ENCODE data around the gene LRG1. TPM values are rescaled to one million over a fixed set of nuclear protein-coding genes. Genes with fewer than 3 reads are reported as not detected.

LRG1 gene
- total RNA-seq, 1 donor from 2014 or later = not detected

GRCh38 chr19:4498694-4499093, 41.1 kb downstream of the LRG1 start:
- H3K36me3 ChIP-seq = no peaks in the 10 kb centered on the region
- no peaks in the 10 kb centered on the region for H3K9me3 ChIP-seq (ENCODE audit: low read depth)
- no peaks in the 10 kb centered on the region for H3F3A ChIP-seq (ENCODE audit: low read depth)
- Mint-ChIP-seq H3K9me3 (no peaks in the 10 kb centered on the region), H3K36me3 (peaks cover 2% of the 10 kb centered on the region), H3K27me3 (ENCODE audit: insufficient read depth, low read depth) (peaks cover 8% of the 10 kb centered on the region), H3K4me1 (no peaks in the 10 kb centered on the region), H3K27ac (no peak overlapping the region), H3K4me3 (no peak overlapping the region)
- no peaks in the 10 kb centered on the region for H3K27me3 ChIP-seq
- TF ChIP-seq EZH2phosphoT487 (IDR thresholded peaks at IDR 0.05) (no peak), CTCF (IDR thresholded peaks at IDR 0.05) (no peak), EZH2 (IDR thresholded peaks at IDR 0.05) (no peak)
- peaks cover 10% of the 10 kb centered on the region for H3K4me1 ChIP-seq
- no peak overlapping the region for H3K27ac ChIP-seq
- H3K4me3 ChIP-seq = no peak overlapping the region
- peaks cover 12% of the 10 kb centered on the region for H4K20me1 ChIP-seq (ENCODE audit: low read depth)
- no peak for DNase-seq (ENCODE audit: low spot score)
- no peak overlapping the region for H3K9ac ChIP-seq
- H3K79me2 ChIP-seq (ENCODE audit: low read depth) = no peaks in the 10 kb centered on the region
- H3K4me2 ChIP-seq = no peak overlapping the region
- H2AFZ ChIP-seq (replicated peaks) = no peak overlapping the region

GRCh38 chr19:4497770-4498389, 42.0 kb downstream of the LRG1 start:
- DNase-seq (ENCODE audit: low spot score) = no peak
- Mint-ChIP-seq H3K4me3 (no peak overlapping the region), H3K4me1 (no peaks in the 10 kb centered on the region), H3K36me3 (peaks cover 2% of the 10 kb centered on the region), H3K9me3 (no peaks in the 10 kb centered on the region), H3K27me3 (ENCODE audit: insufficient read depth, low read depth) (peaks cover 7% of the 10 kb centered on the region), H3K27ac (no peak overlapping the region)
- Histone ChIP-seq H3K9ac (no peak overlapping the region), H3K4me2 (no peak overlapping the region), H3K27ac (no peak overlapping the region), H3K4me1 (peaks cover 2% of the 10 kb centered on the region), H3K36me3 (no peaks in the 10 kb centered on the region), H3K79me2 (ENCODE audit: low read depth) (no peaks in the 10 kb centered on the region), H2AFZ (replicated peaks) (no peak overlapping the region), H3K4me3 (no peak overlapping the region), H3F3A (ENCODE audit: low read depth) (no peaks in the 10 kb centered on the region), H4K20me1 (ENCODE audit: low read depth) (peaks cover 4% of the 10 kb centered on the region), H3K9me3 (ENCODE audit: low read depth) (no peaks in the 10 kb centered on the region), H3K27me3 (no peaks in the 10 kb centered on the region)
- TF ChIP-seq EZH2phosphoT487 (IDR thresholded peaks at IDR 0.05) (no peak), EZH2 (IDR thresholded peaks at IDR 0.05) (no peak), CTCF (IDR thresholded peaks at IDR 0.05) (no peak)

- Mint-ChIP-seq H3K4me3 (no peak overlapping the region), H3K27ac (no peak overlapping the region), H3K9me3 (no peaks in the 10 kb centered on the region), H3K4me1 (no peaks in the 10 kb centered on the region), H3K36me3 (peaks cover 2% of the 10 kb centered on the region), H3K27me3 (ENCODE audit: insufficient read depth, low read depth) (peaks cover 3% of the 10 kb centered on the region)
- no peak overlapping the region for H3K4me2 ChIP-seq
- no peak overlapping the region for H3K9ac ChIP-seq
- H4K20me1 ChIP-seq (ENCODE audit: low read depth) = peaks cover 3% of the 10 kb centered on the region
- DNase-seq (ENCODE audit: low spot score) = no peak
- H3K27me3 ChIP-seq = no peaks in the 10 kb centered on the region
- no peaks in the 10 kb centered on the region for H3K9me3 ChIP-seq (ENCODE audit: low read depth)
- H3K4me1 ChIP-seq = no peaks in the 10 kb centered on the region
- H2AFZ ChIP-seq (replicated peaks) = no peak overlapping the region
- peaks cover 4% of the 10 kb centered on the region for H3F3A ChIP-seq (ENCODE audit: low read depth)
- no peak overlapping the region for H3K4me3 ChIP-seq
- H3K36me3 ChIP-seq = no peaks in the 10 kb centered on the region
- TF ChIP-seq EZH2phosphoT487 (IDR thresholded peaks at IDR 0.05) = no peak
- TF ChIP-seq EZH2 (IDR thresholded peaks at IDR 0.05) = no peak
- TF ChIP-seq CTCF (IDR thresholded peaks at IDR 0.05) = no peak
- no peaks in the 10 kb centered on the region for H3K79me2 ChIP-seq (ENCODE audit: low read depth)
- no peak overlapping the region for H3K27ac ChIP-seq
Observed at GRCh38 chr19:4496304-4496703, 43.5 kb downstream of the LRG1 start.
